ENCODE results near the gene TBCD.

The TBCD gene

GRCh38 chr17:82859431-82860403 lies 107.9 kb downstream of the TBCD start:
- peak; percentile 96 for DNase-seq

GRCh38 chr17:82860606-82861392 lies 108.9 kb downstream of the TBCD start:
- no peak for DNase-seq

- DNase-seq = no peak
These were observed 109.5 kb downstream of the TBCD start for GRCh38 chr17:82861393-82861775.

- DNase-seq = no peak
These were observed 110.3 kb downstream of the TBCD start for GRCh38 chr17:82862191-82862590.

- peak; percentile 62 for DNase-seq
These were observed 111.0 kb downstream of the TBCD start for GRCh38 chr17:82862737-82863382.

GRCh38 chr17:82863383-82863940 lies 111.6 kb downstream of the TBCD start:
- DNase-seq = no peak

GRCh38 chr17:82863941-82864712 lies 112.3 kb downstream of the TBCD start:
- peak; percentile 90 for DNase-seq

GRCh38 chr17:82864713-82865248 lies 112.9 kb downstream of the TBCD start:
- DNase-seq = no peak

- DNase-seq = no peak
These were observed 113.4 kb downstream of the TBCD start for GRCh38 chr17:82865274-82865673.

GRCh38 chr17:82865774-82866395 lies 114.0 kb downstream of the TBCD start:
- no peak for DNase-seq

GRCh38 chr17:82866590-82867191 lies 114.8 kb downstream of the TBCD start:
- peak; percentile 87 for DNase-seq

- DNase-seq = no peak
These were observed 116.0 kb downstream of the TBCD start for GRCh38 chr17:82867763-82868325.

- no peak for DNase-seq
These were observed 116.9 kb downstream of the TBCD start for GRCh38 chr17:82868715-82869131.

- no peak for DNase-seq
These were observed 117.7 kb downstream of the TBCD start for GRCh38 chr17:82869536-82869935.

GRCh38 chr17:82870091-82870491 lies 118.2 kb downstream of the TBCD start:
- no peak for DNase-seq

- DNase-seq = no peak
These were observed 118.7 kb downstream of the TBCD start for GRCh38 chr17:82870541-82870940.

- no peak for DNase-seq
These were observed 119.4 kb downstream of the TBCD start for GRCh38 chr17:82871056-82871775.

- no peak for DNase-seq
These were observed 120.1 kb downstream of the TBCD start for GRCh38 chr17:82871776-82872561.

Measured in islet precursor cell (in vitro differentiated cells).